DND-41 (cell line): ENCODE measurements around the gene FMO4.
"Not testable (repeated sequence)": the region's sequence is repeated elsewhere in the genome, so short reads cannot be mapped to it uniquely, and the experiment has no call there.

Experiments
- ATAC-seq: fragments of 200-7000 bp; cut with Tn5 transposase; 3 replicates; pipeline ENCODE4 v1.9.1; 2021; ENCODE audit warnings: low read depth; ENCODE audit not compliant: insufficient read depth
- DNase-seq: peaks from one replicate; pipeline ENCODE4 v3.0.0-alpha.2; 2020
- H2AFZ ChIP-seq: 2 replicates; pipeline ENCODE4 v1.6.0; 2012; ENCODE audit warnings: low read depth, low read length
- H3K27ac ChIP-seq: 2 replicates; pipeline ENCODE4 v1.5.1; 2012; ENCODE audit warnings: low read length, inconsistent platforms
- H3K27me3 ChIP-seq: fragments of 200-600 bp; sonication (generic); 2 replicates; pipeline ENCODE4 v1.6.0; 2012; ENCODE audit warnings: low read length, mild to moderate bottlenecking, inconsistent platforms; ENCODE audit not compliant: insufficient read depth, poor library complexity
- H3K36me3 ChIP-seq: 2 replicates; pipeline ENCODE4 v1.5.1; 2012; ENCODE audit warnings: low read length, inconsistent platforms; ENCODE audit not compliant: insufficient read depth
- H3K4me1 ChIP-seq: 2 replicates; pipeline ENCODE4 v1.5.1; 2012; ENCODE audit warnings: mild to moderate bottlenecking, low read length; ENCODE audit not compliant: insufficient read depth
- H3K4me2 ChIP-seq: 2 replicates; pipeline ENCODE4 v1.6.0; 2012; ENCODE audit warnings: mild to moderate bottlenecking, moderate library complexity, low read length, inconsistent platforms; ENCODE audit not compliant: insufficient read depth
- H3K4me3 ChIP-seq, 2 experiments: fragments of 200-600 bp in 1 of 2; shearing (Covaris generic) in 1 of 2; 2 replicates each; pipeline ENCODE4 v1.5.1; 2012 to 2016; ENCODE audit warnings: inconsistent platforms in 2 of 2, low read length in 2 of 2, mild to moderate bottlenecking in 2 of 2, low read depth in 1 of 2, moderate library complexity in 1 of 2
- H3K79me2 ChIP-seq: 2 replicates; pipeline ENCODE4 v1.6.0; 2012; ENCODE audit warnings: low read length, inconsistent platforms; ENCODE audit not compliant: insufficient read depth
- H3K9ac ChIP-seq: 2 replicates; pipeline ENCODE4 v1.6.0; 2012; ENCODE audit warnings: low read depth, mild to moderate bottlenecking, inconsistent platforms, low read length, moderate library complexity
- H3K9me3 ChIP-seq: 2 replicates; pipeline ENCODE4 v1.5.1; 2012; ENCODE audit warnings: low read length, moderate library complexity, mild to moderate bottlenecking, inconsistent platforms; ENCODE audit not compliant: insufficient read depth, severe bottlenecking
- H4K20me1 ChIP-seq: 2 replicates; pipeline ENCODE4 v1.6.0; 2012; ENCODE audit warnings: low read length; ENCODE audit not compliant: insufficient read depth
- EZH2 ChIP-seq: IDR thresholded peaks from 3 replicates; pipeline ENCODE4 v1.6.1; 2012; ENCODE audit warnings: borderline replicate concordance, low read depth, mild to moderate bottlenecking, moderate library complexity, low read length, inconsistent platforms; ENCODE audit not compliant: severe bottlenecking
- TF ChIP-seq, protein P1 (sequence below): IDR thresholded peaks from 2 replicates; pipeline ENCODE4 v1.5.1; 2012; ENCODE audit warnings: borderline replicate concordance, low read length, moderate library complexity, mild to moderate bottlenecking; ENCODE audit not compliant: poor library complexity, severe bottlenecking; ENCODE audit errors: extremely low read depth

FMO4 gene

DNA sequence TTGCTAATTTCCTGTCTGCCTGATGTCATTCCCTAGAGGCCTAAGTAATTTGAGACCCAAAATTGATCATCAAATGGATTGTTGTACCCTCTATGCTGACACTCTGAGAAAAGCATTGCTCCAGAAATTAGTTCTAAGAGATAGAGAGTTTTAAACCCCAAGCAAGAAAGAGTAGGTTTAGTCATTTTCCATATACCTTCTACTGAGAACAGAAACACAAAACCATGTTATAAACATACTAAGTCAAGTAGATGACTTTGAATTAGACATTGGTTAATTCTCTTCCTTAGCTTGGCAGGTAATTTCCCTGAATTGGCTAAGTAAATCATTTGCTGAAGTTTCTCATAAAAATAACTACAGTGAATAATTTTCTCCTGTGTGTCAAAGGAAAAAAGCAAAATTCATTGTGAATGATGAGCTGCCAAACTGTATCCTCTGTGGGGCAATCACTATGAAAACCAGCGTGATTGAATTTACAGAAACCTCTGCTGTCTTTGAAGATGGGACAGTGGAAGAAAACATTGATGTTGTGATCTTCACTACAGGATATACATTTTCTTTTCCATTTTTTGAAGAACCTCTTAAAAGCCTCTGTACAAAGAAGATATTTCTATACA is 20.1 kb downstream of the FMO4 start:
- no peaks in the 10 kb centered on the region for H3K27me3 ChIP-seq
- H3K79me2 ChIP-seq = no peaks in the 10 kb centered on the region
- H3K9me3 ChIP-seq = no peaks in the 10 kb centered on the region
- H3K27ac ChIP-seq = no peak overlapping the region
- H3K4me1 ChIP-seq = no peaks in the 10 kb centered on the region
- no peak overlapping the region for H3K9ac ChIP-seq
- no peak for TF ChIP-seq EZH2
- TF ChIP-seq, protein P1, sequence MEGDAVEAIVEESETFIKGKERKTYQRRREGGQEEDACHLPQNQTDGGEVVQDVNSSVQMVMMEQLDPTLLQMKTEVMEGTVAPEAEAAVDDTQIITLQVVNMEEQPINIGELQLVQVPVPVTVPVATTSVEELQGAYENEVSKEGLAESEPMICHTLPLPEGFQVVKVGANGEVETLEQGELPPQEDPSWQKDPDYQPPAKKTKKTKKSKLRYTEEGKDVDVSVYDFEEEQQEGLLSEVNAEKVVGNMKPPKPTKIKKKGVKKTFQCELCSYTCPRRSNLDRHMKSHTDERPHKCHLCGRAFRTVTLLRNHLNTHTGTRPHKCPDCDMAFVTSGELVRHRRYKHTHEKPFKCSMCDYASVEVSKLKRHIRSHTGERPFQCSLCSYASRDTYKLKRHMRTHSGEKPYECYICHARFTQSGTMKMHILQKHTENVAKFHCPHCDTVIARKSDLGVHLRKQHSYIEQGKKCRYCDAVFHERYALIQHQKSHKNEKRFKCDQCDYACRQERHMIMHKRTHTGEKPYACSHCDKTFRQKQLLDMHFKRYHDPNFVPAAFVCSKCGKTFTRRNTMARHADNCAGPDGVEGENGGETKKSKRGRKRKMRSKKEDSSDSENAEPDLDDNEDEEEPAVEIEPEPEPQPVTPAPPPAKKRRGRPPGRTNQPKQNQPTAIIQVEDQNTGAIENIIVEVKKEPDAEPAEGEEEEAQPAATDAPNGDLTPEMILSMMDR = no peak
- no peak overlapping the region for H3K4me2 ChIP-seq
- ATAC-seq (no peak), DNase-seq (no peak)
- no peaks in the 10 kb centered on the region for H4K20me1 ChIP-seq
- H2AFZ ChIP-seq = no peak overlapping the region
- H3K36me3 ChIP-seq = no peaks in the 10 kb centered on the region
- no peak overlapping the region for H3K4me3 ChIP-seq

DNA sequence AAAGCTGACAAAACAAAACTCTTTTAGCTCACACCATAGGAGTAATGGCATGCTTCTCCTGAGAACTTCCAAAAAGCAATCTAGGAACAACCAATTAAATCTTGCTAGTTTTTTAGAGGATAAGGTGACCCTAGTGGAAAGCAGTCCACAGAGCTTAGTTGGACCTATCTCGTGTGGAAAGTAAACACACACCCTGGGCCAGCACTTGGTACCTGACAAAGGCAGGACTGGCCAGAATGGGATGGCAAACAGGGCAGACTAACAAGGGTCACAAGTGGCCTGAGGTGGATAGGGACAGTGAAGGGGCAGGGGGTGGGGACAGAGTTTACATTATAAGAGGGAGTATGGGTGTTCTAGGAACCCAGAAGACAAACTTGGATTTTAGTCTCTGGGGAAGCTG is 22.0 kb downstream of the FMO4 start:
- H3K4me2 ChIP-seq = no peak overlapping the region
- H4K20me1 ChIP-seq = no peaks in the 10 kb centered on the region
- no peak overlapping the region for H3K9ac ChIP-seq
- no peaks in the 10 kb centered on the region for H3K4me1 ChIP-seq
- H3K79me2 ChIP-seq = no peaks in the 10 kb centered on the region
- no peaks in the 10 kb centered on the region for H3K36me3 ChIP-seq
- H3K27ac ChIP-seq = no peak overlapping the region
- no peak for ATAC-seq
- DNase-seq = no peak
- no peak overlapping the region for H2AFZ ChIP-seq
- H3K4me3 ChIP-seq = no peak overlapping the region
- no peaks in the 10 kb centered on the region for H3K9me3 ChIP-seq
- TF ChIP-seq, protein P1 = no peak
- TF ChIP-seq EZH2 = no peak
- no peaks in the 10 kb centered on the region for H3K27me3 ChIP-seq

DNA sequence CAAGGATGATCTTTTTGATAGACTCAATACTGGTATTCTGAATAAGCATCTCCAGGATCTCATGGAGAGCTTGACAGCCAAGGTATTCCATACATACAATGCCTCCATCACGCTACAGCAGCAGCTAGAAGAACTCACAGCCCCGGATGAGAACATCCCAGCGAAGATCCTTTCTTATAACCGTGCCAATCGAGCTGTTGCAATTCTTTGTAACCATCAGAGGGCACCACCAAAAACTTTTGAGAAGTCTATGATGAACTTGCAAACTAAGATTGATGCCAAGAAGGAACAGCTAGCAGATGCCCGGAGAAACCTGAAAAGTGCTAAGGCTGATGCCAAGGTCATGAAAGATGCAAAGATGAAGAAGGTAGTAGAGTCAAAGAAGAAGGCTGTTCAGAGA is 25.4 kb downstream of the FMO4 start:
- H3K27me3 ChIP-seq, H3K4me2 ChIP-seq, H4K20me1 ChIP-seq, H3K27ac ChIP-seq, DNase-seq, H3K9me3 ChIP-seq, ATAC-seq, H3K79me2 ChIP-seq, H3K36me3 ChIP-seq, H3K9ac ChIP-seq, H3K4me3 ChIP-seq, H3K4me1 ChIP-seq, H2AFZ ChIP-seq: not testable (repeated sequence)

DNA sequence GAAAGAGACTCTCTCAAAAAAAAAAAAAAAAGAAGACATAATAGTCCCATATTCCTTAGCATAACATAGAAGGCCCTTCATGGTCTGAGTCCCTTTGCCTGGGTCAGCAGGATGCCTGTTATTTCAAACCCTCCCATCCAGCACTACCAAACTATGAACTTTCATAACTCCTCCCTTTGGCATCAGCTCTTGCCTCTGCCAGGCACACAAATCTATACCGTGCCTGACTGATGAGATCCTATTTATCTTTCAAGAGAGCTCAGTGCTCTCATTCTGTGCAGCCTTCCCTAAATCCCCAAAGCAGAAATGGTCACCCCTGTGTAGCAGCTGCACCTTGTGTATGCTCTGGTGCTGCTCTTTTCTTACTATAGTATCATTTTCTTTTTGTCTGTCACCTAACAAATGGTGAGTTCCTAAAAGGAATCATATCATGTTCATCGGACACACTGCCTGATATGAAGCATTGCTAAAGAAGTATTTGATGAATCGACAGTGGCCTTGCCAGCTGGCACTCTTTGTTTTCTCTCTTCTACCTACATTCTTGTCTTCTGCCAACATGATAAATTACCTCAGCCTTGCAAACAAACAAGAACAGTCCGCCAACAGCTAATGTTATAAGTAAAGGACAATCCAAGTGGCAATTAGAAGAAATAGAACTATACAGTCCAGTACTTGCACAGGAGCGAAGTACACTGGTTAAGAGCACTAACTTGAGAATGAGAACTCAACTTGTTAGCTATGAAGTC is 29.9 kb downstream of the FMO4 start:
- Histone ChIP-seq H3K27ac (no peak overlapping the region), H3K4me2 (no peak overlapping the region), H3K9ac (no peak overlapping the region), H3K9me3 (peaks cover 2% of the 10 kb centered on the region), H4K20me1 (no peaks in the 10 kb centered on the region), H3K79me2 (no peaks in the 10 kb centered on the region), H3K36me3 (no peaks in the 10 kb centered on the region), H3K4me3 (no peak overlapping the region), H2AFZ (no peak overlapping the region), H3K27me3 (no peaks in the 10 kb centered on the region), H3K4me1 (no peaks in the 10 kb centered on the region)
- ATAC-seq (no peak), DNase-seq (no peak)
- no peak for TF ChIP-seq EZH2
- TF ChIP-seq, protein P1 = no peak
